Measurements from ENCODE around the gene CTXN2.

Gene CTXN2

DNA sequence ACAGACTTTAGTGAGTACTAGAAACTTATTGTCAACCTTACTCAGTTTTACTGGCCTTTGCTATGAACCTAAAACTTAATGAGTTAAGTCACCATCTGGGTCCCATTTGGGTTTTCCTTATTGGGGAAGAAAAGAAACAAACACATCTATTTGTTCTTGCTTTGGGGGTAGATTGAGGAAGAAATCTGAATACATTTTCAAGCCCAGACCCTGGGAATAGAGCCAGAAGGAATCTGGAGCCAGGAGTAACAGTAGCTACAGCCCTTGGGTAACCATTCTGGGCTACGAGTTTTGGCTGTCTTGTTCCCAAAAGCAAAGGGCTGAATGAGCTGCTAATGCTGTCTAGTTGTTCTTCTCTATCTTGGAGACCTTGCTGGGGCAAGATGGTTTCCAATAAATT, 31.2 kb downstream of the CTXN2 start:
- DNase-seq (ENCODE audit: low read depth), result no peak

GRCh38 chr15:48225771-48226170, 34.3 kb downstream of the CTXN2 start:
- DNase-seq (ENCODE audit: low read depth), result no peak

DNA sequence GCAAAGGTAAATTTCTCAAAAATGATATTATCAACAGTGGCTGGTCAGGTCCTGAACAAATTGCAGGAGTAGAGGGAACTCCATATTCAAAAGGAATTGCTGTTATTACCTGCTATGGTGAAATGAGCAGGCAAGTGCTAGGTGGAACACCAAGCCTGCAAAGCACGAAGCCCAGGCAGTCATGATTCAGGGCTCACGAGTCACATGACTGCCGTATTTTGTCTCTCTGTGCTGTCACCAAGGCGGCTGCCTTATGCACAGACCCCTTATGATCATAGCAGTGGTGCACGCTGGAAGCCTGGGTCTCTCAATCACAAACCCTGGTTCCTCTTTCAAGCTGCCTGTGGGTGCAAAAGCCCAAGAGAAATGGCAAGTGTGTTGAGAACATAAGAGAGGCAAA, 39.0 kb downstream of the CTXN2 start:
- DNase-seq (ENCODE audit: low read depth), result no peak

GRCh38 chr15:48233246-48233645, 41.8 kb downstream of the CTXN2 start:
- no peak for DNase-seq (ENCODE audit: low read depth)

DNA sequence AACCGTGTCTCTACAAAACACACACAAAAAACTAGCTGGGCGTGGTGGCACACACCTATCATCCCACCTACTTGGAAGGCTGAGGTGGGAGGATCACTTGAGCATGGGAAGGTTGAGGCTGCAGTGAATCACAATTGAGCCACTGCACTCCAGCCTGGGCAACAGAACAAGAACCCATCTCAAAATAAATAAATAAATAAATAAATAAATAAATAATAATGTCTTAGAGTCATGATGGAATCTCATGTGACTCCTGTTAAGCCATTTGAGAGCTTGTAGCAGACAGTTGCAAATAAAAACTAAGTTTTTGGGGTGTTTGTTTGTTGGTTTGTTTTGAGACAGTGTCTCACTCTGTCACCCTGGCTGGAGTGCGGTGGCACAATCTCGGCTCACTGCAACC, 47.9 kb downstream of the CTXN2 start:
- DNase-seq (ENCODE audit: low read depth), result no peak

- no peak for DNase-seq (ENCODE audit: low read depth)
Observed at GRCh38 chr15:48242015-48242414, 50.5 kb downstream of the CTXN2 start.

- DNase-seq (ENCODE audit: low read depth), result no peak
Observed at GRCh38 chr15:48242535-48242934, 51.1 kb downstream of the CTXN2 start.

DNA sequence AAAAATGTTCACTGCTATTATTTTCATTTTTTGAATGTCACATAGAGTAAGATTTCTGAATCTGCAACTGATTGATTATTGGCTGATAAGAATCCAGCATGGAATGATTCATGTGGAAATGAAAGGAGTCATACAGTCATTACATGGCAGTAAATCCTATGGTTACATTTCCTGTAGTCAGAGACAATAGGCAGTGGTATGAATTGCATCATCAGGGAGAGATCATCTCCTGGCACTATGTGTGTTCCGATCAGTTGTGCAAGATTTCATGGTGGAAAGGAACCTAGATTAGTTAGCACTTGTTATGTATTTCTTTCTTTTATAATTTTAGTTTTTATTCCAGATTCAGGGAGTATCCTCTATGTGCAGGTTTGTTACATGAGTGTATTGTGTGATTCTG, 53.5 kb downstream of the CTXN2 start:
- no peak for DNase-seq (ENCODE audit: low read depth)

DNA sequence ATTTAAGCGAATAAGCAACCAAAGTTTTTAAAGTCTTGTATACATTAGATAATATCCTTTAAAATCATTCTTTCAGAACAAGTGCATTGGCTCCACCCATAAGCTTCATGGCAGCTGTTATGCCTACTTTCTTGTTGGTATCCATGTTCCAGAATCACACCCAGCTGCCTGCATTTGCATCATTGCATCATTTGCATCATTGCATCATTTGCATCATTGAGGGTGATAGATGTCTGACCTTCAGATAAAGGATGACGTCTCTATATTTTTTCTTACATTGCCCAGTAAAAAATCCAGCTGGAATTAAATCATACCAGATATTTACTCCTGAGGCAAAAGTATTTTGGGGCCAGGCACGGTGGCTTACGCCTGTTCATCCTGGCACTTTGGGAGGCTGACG, 56.9 kb downstream of the CTXN2 start:
- DNase-seq (ENCODE audit: low read depth), result no peak

DNA sequence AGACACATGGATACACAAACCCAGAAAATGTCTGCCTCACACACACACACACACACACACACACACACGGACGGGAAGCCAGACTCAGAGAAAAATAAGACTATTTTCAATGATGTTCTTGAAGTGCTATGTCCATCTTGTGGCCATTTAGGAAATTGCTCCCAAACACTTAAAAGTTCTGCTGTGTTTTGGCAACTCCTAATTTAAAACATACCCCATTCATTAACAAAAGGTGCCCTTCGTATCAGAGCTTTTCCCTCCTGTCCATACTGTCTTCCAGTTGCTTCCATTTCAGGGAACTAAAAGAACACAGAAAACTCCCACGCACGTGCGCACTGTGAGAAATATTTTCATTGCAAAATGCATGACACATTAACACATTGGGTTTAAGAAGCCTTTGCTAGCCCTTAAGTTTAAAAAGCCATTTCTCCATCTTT, 59.2 kb downstream of the CTXN2 start:
- no peak for DNase-seq (ENCODE audit: low read depth)

DNA sequence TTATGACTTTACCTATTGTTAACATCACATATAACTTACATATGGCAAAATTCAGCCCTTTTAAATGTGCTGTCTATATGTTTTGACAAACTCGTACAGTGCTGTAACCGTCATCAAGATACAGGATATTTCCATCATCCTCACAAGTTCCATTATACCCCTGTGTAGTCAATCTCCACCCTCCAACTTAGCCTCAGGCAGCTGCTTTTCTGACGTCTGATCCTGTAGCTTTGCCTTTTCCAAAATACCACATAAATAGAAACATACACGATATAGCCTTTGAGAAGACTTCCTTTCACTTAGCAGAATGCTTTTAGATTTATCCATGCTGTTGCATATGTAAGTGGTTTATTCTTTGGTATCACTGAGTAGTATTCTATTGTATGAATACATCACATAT, 61.7 kb downstream of the CTXN2 start:
- DNase-seq (ENCODE audit: low read depth), result no peak
